GM18907 (cell line): ENCODE results near the gene MYH7B.

Source experiments
- ATAC-seq: cut with Tn5 transposase; IDR thresholded peaks from one replicate; pipeline ENCODE4 v1.9.1; 2021; ENCODE audit warnings: mild to moderate bottlenecking, moderate library complexity; ENCODE audit not compliant: unreplicated experiment

Gene MYH7B

DNA sequence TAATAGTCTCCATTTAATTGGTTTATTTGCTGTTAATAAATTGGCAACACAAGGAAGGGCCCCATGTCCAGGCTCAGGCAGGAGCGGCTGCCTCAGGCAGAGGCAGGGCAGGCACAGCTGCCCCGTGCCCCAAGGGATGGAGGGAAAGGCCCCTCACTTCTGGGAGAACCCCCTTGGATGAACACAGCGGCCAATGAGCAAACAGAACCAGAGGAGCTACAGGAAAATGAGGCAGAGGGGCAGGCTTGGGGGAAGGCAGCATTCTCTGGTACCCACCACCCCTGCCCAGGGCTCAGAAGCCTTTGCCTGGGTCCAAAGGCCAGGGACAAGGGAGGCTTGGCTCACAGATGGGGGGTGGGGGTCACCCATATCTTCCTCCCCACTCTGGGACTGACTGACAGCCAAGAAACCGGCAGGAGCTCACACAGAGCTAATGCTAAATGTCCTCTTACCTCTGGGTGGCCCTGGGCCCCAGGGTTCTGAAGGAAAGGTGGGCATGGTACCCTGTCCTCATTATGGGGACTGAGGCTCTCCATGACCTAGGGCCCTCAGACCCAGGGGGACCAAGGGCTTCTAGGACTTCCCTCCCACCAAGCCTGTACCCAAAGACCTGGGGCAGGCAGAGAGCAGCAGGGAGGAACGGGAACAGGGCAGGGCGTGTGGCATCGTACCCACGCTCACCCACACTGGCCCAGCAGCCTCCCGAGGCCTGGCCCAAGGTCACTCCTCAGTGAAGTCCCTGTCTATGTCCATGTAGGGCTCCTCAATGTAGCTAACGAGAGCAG, 47.0 kb downstream of the MYH7B start:
- ATAC-seq: no peak

DNA sequence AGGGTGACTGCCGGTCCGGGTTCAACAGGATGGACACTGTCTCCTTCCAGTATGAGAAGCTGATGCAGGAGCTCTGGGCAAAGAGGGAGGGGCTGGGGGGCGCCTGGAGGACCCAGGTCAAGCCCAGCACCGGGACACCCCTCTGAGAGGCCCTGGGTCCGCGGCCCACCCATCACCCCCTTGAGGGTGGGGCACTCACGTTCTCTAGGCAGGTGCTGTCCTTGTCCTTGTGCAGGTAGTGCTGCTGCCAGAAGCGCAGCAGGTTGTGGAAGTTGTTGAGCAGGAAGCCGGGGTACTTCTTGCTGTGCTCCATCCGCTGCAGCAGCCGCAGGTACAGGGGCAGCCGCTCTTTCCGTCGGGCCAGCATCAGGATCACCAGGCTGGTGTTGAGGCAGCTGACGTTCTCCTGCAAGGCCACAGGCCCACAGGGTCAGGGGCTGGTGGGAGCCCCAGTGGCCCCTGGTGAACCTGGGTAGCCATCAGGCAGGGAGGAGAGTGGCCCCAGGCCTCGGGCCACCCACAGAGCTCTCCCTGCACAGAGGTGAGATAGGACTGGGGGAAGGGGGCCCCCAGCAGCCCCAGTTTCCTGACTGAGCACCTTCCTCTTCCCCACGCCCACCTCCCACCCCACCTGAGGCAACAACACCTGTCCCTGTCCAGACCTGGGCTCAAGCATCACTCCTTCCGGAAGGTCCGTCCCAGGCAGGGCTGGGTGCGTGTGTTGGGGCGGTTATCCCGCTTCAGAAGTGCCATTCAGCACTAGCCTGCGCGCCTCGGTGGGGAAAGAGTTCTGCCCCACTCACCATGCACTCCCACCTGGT, 47.8 kb downstream of the MYH7B start:
- ATAC-seq: no peak

DNA sequence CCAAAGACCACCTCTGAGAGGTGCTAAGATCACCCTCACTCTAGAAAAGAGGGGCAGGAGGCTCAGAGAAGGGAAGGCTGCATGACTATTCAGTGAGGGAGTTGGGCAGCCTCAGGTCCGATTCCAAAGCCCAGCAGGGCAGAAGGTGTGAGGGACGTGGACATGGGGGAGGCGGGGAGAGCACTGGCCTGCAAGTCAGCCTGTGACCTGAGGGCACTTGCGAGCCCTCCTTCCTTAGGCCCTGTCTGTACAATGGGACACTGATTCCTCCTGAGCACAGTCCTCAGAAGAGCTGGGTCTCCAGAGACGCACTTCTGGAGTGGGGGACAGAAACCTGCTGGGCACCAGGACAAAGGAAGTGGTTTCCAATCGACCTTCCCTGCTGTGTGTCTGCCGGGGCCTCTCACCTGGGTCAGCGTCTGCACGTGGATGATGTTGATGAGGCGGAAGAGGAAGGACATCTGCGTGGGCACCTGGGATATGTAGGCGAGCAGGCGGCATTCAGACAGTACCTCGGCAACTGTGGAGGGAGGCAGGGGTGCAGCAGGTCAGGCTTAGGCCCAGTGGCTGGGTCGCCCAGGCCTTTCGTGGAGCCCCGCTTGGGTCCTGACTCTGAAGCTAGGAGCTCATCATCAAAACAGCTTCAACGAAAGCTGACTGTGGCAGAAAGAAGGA, 48.5 kb downstream of the MYH7B start:
- no peak for ATAC-seq

DNA sequence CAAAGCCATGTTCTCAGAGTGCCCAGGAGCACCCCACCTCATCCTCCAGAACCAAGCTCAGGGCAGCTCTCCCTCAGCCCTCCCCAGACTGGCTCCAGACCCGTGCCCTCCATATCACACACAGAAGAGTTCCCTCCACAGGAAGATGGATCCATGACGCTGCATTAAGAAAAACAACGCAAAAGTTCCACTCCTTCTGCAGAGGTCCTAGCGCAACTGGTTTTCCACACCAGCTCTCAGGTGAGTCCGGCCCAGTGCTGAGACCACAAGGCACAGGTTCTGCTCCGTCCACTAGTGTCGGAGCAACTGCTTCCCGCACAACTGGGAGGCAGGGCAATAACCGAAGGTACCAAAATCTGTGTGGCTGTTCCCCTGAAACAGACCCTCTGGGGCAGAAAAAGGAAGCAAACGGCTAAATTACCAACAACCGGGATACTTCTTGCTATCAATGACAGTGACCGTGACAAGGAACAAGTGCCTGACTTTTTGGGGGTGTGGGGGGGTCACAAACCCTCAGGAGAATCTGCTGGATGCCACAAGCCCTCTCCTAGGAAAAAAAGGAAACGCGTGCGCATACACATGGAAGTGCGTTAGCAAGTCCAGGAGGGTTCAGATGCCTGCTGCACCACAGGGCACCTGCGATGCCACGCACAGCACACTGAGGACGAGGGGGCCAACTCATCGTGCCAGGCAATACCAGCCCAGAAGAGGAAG, 49.2 kb downstream of the MYH7B start:
- no peak for ATAC-seq
